ENCODE data around the gene FLRT2.
A peak's percentile ranks its signal among the peaks of the same experiment; 100 is the strongest.

FLRT2 gene

DNA sequence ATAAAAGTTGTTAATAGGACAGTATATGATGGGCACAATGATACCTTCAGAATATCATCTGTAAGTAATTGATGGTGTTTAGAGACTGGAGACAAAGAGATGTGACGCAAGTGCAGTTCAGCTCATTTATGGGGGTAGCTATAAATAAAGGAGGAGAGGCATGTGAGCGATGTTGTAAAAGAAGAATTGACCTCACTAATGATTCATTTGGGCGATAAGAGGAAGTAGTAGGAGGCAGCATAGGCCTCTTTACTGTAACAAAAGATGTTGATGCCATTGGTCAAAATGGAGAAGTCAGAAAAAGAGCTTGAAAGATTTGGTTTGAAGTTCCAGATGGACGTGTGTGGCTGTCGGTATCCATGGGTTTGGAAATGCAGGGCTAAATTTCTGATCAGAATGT is 70.0 kb downstream of the FLRT2 start:
- no peak for DNase-seq (ENCODE audit: extremely low read depth, low read depth)
- H3K4me3 ChIP-seq (replicated peaks; ENCODE audit: low read depth, low read length) = no peak overlapping the region

DNA sequence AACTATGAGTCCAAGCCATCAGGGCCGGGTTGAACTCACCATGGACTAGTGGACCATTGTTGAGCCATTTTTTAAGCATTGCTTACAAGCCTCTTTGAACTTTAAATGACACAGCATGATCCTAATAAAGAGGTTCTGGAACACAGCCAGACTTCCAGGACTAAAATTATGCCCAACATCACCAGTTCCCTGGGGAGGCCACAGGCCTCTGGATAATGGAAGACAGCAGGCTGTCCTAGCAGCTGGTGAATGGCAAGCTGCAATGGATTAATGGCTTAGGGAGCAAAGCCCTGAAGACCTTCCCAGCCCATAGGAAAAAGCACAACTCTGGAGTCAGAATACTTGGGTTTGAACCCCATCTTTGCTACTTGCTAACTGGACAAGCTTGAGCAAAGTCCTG is 71.3 kb downstream of the FLRT2 start:
- H3K4me3 ChIP-seq (replicated peaks; ENCODE audit: low read depth, low read length) = no peak overlapping the region
- TF ChIP-seq, protein P1, sequence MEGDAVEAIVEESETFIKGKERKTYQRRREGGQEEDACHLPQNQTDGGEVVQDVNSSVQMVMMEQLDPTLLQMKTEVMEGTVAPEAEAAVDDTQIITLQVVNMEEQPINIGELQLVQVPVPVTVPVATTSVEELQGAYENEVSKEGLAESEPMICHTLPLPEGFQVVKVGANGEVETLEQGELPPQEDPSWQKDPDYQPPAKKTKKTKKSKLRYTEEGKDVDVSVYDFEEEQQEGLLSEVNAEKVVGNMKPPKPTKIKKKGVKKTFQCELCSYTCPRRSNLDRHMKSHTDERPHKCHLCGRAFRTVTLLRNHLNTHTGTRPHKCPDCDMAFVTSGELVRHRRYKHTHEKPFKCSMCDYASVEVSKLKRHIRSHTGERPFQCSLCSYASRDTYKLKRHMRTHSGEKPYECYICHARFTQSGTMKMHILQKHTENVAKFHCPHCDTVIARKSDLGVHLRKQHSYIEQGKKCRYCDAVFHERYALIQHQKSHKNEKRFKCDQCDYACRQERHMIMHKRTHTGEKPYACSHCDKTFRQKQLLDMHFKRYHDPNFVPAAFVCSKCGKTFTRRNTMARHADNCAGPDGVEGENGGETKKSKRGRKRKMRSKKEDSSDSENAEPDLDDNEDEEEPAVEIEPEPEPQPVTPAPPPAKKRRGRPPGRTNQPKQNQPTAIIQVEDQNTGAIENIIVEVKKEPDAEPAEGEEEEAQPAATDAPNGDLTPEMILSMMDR (IDR thresholded peaks at IDR 0.05; ENCODE audit: low read depth, low read length, missing control alignments) = no peak
- DNase-seq (ENCODE audit: extremely low read depth, low read depth) = no peak

More for the DNA sequence above, 70.0 kb downstream of the FLRT2 start:
- TF ChIP-seq, protein P1 (IDR thresholded peaks at IDR 0.05; ENCODE audit: low read depth, low read length, missing control alignments) = no peak

DNA sequence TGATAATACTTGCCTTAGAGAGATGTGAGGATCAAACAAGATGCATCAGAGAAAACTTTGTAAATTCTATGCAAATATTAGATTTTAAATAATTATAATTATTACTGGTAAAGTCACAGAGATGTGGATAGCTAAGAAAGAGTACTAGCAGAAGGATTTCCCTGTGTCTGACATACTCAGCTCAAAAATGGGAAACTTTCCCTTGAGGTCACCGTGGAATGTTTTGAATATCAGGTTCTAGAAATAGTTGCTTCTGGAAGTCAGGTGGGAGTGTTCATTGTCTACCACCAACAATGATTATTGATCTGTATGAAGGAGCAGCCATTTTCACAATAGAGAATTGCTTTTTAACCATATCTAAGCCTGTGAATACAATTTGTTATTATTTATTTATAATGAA is 71.7 kb downstream of the FLRT2 start:
- TF ChIP-seq, protein P1 (IDR thresholded peaks at IDR 0.05; ENCODE audit: low read depth, low read length, missing control alignments) = no peak
- no peak for DNase-seq (ENCODE audit: extremely low read depth, low read depth)
- H3K4me3 ChIP-seq (replicated peaks; ENCODE audit: low read depth, low read length) = no peak overlapping the region

DNA sequence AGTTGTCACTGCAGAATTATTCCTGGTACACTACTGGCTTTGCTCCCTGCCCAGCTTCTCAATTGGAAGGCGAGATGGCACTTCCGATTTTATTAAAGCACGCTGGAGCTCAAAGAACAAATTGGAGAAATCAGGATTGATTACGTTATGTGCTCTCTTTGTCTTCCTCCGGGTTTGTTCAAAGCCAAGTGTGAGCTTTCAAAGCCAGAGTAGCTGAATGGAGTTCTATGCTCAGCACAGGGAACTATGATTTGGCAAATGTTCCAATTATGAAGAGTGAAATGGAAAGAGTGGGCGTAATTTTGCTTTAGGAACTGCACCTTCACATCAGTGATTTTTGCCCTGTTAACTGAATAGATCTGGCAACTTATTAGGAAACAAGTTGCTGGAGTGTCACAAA is 72.4 kb downstream of the FLRT2 start:
- TF ChIP-seq, protein P1 (IDR thresholded peaks at IDR 0.05; ENCODE audit: low read depth, low read length, missing control alignments) = no peak
- DNase-seq (ENCODE audit: extremely low read depth, low read depth) = no peak

DNA sequence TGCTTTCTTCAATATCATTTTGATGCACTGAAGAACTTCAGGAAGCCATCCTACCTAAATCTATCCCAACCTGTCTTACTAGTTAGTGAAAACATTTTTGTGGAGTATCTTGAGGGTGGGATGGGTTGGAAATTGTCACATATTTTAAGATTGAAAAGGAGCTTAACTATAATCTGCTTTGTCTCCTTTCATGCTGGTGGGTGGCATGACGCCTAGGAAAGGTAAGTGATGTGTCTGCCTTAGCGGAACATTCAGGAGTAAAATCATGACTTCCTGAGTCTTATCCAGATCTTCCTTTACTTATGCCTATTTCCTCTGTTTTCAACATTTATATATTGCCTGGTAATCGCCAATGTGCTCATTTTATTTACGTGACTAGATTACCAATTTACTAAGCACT is 74.1 kb downstream of the FLRT2 start:
- TF ChIP-seq, protein P1 (IDR thresholded peaks at IDR 0.05; ENCODE audit: low read depth, low read length, missing control alignments) = no peak
- no peak overlapping the region for H3K4me3 ChIP-seq (replicated peaks; ENCODE audit: low read depth, low read length)
- no peak for DNase-seq (ENCODE audit: extremely low read depth, low read depth)

More for the DNA sequence above, 72.4 kb downstream of the FLRT2 start:
- H3K4me3 ChIP-seq (replicated peaks; ENCODE audit: low read depth, low read length) = no peak overlapping the region

DNA sequence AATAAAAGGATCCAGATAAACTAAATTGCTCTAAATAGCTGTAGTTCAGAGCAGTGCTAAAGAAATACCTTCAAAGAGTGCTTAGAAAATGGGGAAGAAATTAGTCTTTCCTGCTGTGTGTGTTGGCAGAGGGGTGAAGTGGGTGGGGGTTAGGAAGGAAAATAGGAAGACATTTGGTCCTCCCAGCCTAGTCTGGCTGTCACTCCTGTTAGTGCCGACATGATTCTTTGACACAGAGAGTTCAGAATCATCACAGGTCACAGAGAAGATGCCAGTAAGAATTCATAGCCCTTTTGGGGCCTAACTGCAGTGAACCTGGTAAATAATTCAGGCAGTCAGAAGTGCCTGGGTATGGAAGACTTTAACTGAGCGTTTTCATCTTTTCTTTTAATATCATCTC is 74.8 kb downstream of the FLRT2 start:
- H3K4me3 ChIP-seq (replicated peaks; ENCODE audit: low read depth, low read length) = no peak overlapping the region
- TF ChIP-seq, protein P1 (IDR thresholded peaks at IDR 0.05; ENCODE audit: low read depth, low read length, missing control alignments) = no peak
- no peak for DNase-seq (ENCODE audit: extremely low read depth, low read depth)

DNA sequence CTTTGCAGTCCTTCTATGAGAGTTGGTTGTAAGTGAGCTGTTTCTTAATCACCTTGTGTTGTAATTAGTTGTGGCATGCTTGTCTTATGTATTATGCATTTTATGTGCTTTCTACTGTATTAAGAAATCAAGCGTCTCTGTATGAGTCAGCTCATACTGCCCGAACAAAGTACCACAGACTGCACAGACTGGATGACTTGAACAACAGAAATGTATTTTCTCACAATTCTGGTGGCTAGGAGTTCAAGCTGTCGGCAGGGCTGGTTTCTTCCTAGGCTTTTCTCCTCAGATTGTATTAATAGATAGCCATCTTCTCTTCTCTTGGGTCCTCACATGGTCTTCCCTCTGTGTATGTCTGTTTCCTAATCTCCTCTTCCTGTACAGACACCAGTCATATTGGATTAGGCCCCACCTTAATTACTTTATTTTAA is 77.7 kb downstream of the FLRT2 start:
- peak; percentile 33 for DNase-seq (ENCODE audit: extremely low read depth, low read depth)
- TF ChIP-seq, protein P1 (IDR thresholded peaks at IDR 0.05; ENCODE audit: low read depth, low read length, missing control alignments) = no peak
- H3K4me3 ChIP-seq (replicated peaks; ENCODE audit: low read depth, low read length) = no peak overlapping the region

Measured in HFF-Myc (cell line).